A673 (cell line): ENCODE data around the gene ARAP3. TPM values are rescaled to one million over a fixed set of nuclear protein-coding genes. Genes with fewer than 3 reads are reported as not detected.

ENCODE experiments used
- BruUV-seq: library from RNA; stranded (reverse); fragments of 400-500 nt; replicated peaks from 2 replicates; lab custom pipeline; 2021; lab: Mats Ljungman, UMichigan
- CTCF ChIA-PET: fragments of 300-600 bp; sonication (Branson Sonifier 250); formaldehyde crosslinking; loops from one replicate; lab custom pipeline; 2022; ENCODE audit warnings: antibody characterized with exemption; lab: Charles Lee
- POLR2A ChIA-PET: fragments of 300-600 bp; sonication (Branson Sonifier 250); formaldehyde crosslinking; loops from one replicate; lab custom pipeline; 2022; ENCODE audit warnings: antibody characterized with exemption; ENCODE audit not compliant: low non-redundant PET; lab: Charles Lee
- DNase-seq: peaks from one replicate; pipeline ENCODE4 v3.0.0-alpha.2; 2015; ENCODE audit warnings: low spot score
- H3K27ac ChIP-seq: fragments of 200-600 bp; sonication (generic); 2 replicates; pipeline ENCODE4 v1.5.1; 2016; ENCODE audit warnings: mixed run types, low read depth, mild to moderate bottlenecking, mixed read lengths, antibody characterized with exemption, low read length; ENCODE audit not compliant: poor library complexity, severe bottlenecking
- H3K27me3 ChIP-seq: fragments of 200-600 bp; sonication (generic); replicated peaks from 2 replicates; pipeline ENCODE4 v1.6.1; 2017; ENCODE audit warnings: mixed run types, low read depth, mild to moderate bottlenecking, mixed read lengths, antibody characterized with exemption, low read length; ENCODE audit not compliant: insufficient read depth, poor library complexity
- H3K36me3 ChIP-seq: fragments of 200-600 bp; sonication (generic); 2 replicates; pipeline ENCODE4 v1.6.1; 2016; ENCODE audit warnings: mixed run types, mild to moderate bottlenecking, mixed read lengths, antibody characterized with exemption, low read length; ENCODE audit not compliant: insufficient read depth, poor library complexity, severe bottlenecking
- H3K4me1 ChIP-seq: fragments of 200-600 bp; sonication (generic); 2 replicates; pipeline ENCODE4 v1.6.1; 2017; ENCODE audit warnings: mixed run types, mild to moderate bottlenecking, mixed read lengths, antibody characterized with exemption, low read length; ENCODE audit not compliant: insufficient read depth, poor library complexity, severe bottlenecking
- H3K4me3 ChIP-seq: fragments of 200-600 bp; sonication (generic); 2 replicates; pipeline ENCODE4 v1.5.1; 2016; ENCODE audit warnings: low read depth, mixed run types, mild to moderate bottlenecking, mixed read lengths, low read length; ENCODE audit not compliant: poor library complexity, severe bottlenecking
- H3K9me3 ChIP-seq: fragments of 200-600 bp; sonication (generic); 2 replicates; pipeline ENCODE4 v1.6.1; 2016; ENCODE audit warnings: mixed run types, low read depth, mild to moderate bottlenecking, mixed read lengths, antibody characterized with exemption, low read length; ENCODE audit not compliant: poor library complexity, severe bottlenecking
- EZH2 ChIP-seq: fragments of 200-600 bp; sonication (generic); IDR thresholded peaks from 2 replicates; pipeline ENCODE4 v1.6.1; 2017; ENCODE audit warnings: borderline replicate concordance, low read depth, mild to moderate bottlenecking, mixed read lengths, antibody characterized with exemption, low read length; ENCODE audit not compliant: poor library complexity, severe bottlenecking
- intact Hi-C: fragments of 100-400 bp; cut with micrococcal nuclease; formaldehyde crosslinking; loops from one replicate; pipeline ENCODE4 v1.10.0; 2022; ENCODE audit not compliant: unreplicated experiment
- total RNA-seq: library from RNA; stranded (reverse); gene quantifications from 2 replicates; pipeline ENCODE4 v1.2.3, GENCODE V29; 2021
- TF ChIP-seq, protein P1 (sequence below): fragments of 300-800, 200-600 bp; sonication (generic); conservative IDR thresholded peaks from 2 replicates; pipeline ENCODE4 v1.5.1; 2017; ENCODE audit warnings: low read depth, mild to moderate bottlenecking, antibody characterized with exemption, low read length, moderate library complexity, mixed read lengths

ARAP3 gene
- total RNA-seq, 1 experiment from 2014 or later: 4.1 TPM

DNA sequence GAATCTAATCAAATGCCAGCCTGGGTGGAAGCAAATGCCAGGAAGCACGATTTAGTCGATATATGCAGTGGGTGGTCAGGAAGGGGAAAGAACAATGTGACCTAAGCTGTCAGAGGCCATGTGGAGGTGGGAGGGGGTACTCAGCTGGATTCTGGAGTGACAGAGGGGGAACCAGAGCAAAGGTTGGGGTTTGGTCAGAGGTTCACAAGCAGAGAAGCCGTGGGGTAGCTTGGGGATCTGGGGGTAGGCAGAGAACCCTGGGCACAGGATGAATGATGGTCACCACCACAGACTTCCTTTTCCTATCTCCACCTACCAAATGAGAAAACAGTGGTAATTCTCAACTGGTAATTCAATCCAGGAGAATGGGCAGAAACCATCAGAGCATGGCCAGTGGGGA lies 24.1 kb upstream of the ARAP3 start:
- DNase-seq: no peak
- POLR2A ChIA-PET: no interaction called here
- no peak overlapping the region for H3K4me3 ChIP-seq
- peaks cover 12% of the 10 kb centered on the region for H3K4me1 ChIP-seq
- no peaks in the 10 kb centered on the region for H3K36me3 ChIP-seq
- CTCF ChIA-PET: no interaction called here
- BruUV-seq: no TSS peak
- peaks cover 6% of the 10 kb centered on the region for H3K27me3 ChIP-seq
- intact Hi-C loops: no loop called here
- no peak overlapping the region for H3K27ac ChIP-seq
- H3K9me3 ChIP-seq: no peaks in the 10 kb centered on the region
- TF ChIP-seq EZH2: no peak

DNA sequence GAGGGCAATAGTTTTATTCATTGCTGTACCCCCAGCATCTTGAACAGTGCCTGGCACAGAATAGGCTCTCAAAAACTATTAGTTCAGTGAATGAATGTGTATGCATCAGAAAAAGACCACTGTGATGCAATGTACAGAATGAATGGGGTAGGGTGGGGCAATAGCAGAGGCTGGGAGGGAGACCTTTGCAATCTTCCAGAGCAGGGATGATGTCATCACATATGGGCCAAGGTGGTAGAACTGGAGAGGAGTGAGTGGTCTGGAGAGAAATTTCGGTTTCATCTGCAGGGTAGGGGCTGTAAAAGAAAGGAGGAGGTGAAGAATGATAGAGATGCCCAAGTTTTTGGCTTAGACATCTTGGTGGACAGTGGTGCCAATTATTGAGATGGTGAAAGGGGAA lies 23.4 kb upstream of the ARAP3 start:
- DNase-seq: no peak
- CTCF ChIA-PET: no interaction called here
- TF ChIP-seq, protein P1, sequence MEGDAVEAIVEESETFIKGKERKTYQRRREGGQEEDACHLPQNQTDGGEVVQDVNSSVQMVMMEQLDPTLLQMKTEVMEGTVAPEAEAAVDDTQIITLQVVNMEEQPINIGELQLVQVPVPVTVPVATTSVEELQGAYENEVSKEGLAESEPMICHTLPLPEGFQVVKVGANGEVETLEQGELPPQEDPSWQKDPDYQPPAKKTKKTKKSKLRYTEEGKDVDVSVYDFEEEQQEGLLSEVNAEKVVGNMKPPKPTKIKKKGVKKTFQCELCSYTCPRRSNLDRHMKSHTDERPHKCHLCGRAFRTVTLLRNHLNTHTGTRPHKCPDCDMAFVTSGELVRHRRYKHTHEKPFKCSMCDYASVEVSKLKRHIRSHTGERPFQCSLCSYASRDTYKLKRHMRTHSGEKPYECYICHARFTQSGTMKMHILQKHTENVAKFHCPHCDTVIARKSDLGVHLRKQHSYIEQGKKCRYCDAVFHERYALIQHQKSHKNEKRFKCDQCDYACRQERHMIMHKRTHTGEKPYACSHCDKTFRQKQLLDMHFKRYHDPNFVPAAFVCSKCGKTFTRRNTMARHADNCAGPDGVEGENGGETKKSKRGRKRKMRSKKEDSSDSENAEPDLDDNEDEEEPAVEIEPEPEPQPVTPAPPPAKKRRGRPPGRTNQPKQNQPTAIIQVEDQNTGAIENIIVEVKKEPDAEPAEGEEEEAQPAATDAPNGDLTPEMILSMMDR: no peak
- POLR2A ChIA-PET: no interaction called here
- Histone ChIP-seq H3K4me3 (no peak overlapping the region), H3K9me3 (no peaks in the 10 kb centered on the region), H3K27me3 (peaks cover 6% of the 10 kb centered on the region), H3K36me3 (no peaks in the 10 kb centered on the region), H3K4me1 (peaks cover 12% of the 10 kb centered on the region), H3K27ac (no peak overlapping the region)
- BruUV-seq: no TSS peak
- intact Hi-C loops: no loop called here

DNA sequence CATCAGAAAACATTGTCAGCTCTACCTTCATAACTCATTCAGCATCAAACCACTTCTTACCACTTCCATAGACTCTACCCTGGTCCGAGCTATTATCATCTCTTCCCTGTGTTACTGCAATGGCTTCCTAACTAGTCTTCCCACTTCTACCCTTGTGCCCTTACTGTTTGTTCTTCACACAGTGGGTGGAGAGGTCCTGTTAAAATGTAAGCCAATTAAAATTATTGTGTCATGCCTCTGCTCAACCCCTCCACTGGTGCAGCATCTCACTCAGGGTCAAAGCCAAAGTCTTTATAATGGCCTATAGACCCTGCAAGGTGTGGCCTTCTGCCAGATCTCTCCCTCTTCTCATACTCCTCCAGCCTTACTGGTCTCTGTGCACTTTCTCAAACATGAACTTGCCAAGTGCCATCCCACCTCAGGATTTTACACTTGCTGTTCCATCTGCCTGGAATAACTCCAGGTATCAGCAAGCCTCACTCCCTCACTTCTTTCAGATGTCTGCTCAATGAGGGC lies 22.8 kb upstream of the ARAP3 start:
- Histone ChIP-seq H3K27me3 (peaks cover 6% of the 10 kb centered on the region), H3K36me3 (no peaks in the 10 kb centered on the region), H3K9me3 (no peaks in the 10 kb centered on the region), H3K27ac (no peak overlapping the region), H3K4me1 (peaks cover 12% of the 10 kb centered on the region), H3K4me3 (no peak overlapping the region)
- CTCF ChIA-PET: interaction anchor here (1.5 kb wide), 1 partner anchor 174 kb away, joined by 7 read pairs; no protein-coding TSS in a partner anchor
- DNase-seq: no peak
- POLR2A ChIA-PET: no interaction called here
- BruUV-seq: no TSS peak
- intact Hi-C loops: loop anchor here (5.0 kb wide), 1 partner anchor 107 kb away; no protein-coding TSS in a partner anchor
- TF ChIP-seq EZH2: no peak
- TF ChIP-seq, protein P1: no peak

DNA sequence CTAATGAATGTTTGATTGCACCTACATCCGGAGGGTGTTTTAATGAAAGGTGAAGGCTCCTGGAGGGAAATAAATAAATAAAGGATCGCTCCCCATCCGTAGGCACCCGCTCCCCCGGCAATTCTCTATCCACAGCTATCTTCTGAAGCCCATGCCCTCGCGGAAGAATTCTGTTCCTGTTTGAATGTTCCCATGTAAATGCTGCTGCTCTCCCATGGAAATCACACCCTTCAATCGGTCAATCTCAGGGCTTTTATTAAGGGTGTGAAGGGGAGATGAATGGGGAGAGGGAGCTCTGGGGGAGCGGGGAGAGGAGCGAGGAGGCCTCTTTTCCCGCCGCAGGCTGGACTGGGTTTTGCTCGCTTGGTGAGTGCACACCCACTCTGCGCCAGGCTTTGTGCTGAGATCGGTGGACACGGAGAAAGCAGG lies 21.1 kb upstream of the ARAP3 start:
- Histone ChIP-seq H3K27me3 (peaks cover 6% of the 10 kb centered on the region), H3K9me3 (no peaks in the 10 kb centered on the region), H3K36me3 (no peaks in the 10 kb centered on the region), H3K4me1 (peaks cover 12% of the 10 kb centered on the region), H3K4me3 (no peak overlapping the region), H3K27ac (no peak overlapping the region)
- TF ChIP-seq, protein P1: no peak
- no peak for TF ChIP-seq EZH2
- intact Hi-C loops: loop anchor here (5.0 kb wide), 1 partner anchor 109 kb away; no protein-coding TSS in a partner anchor
- BruUV-seq: no TSS peak
- CTCF ChIA-PET: interaction anchor here (0.6 to 2.0 kb wide), 3 partner anchors 11 to 176 kb away, joined by 4 to 9 read pairs (median 7); partner anchors contain the start of gene PCDH1
- POLR2A ChIA-PET: no interaction called here
- DNase-seq: no peak
